Activated naive CD8-positive, alpha-beta T cell treated with anti-CD3 and anti-CD28 coated beads, Interleukin-2, amount 50 U/mL, for 16 hours (primary cell): ENCODE measurements around the gene PHKG2.

Experiments used
- DNase-seq: peaks from one replicate; pipeline ENCODE4 v3.0.0-alpha.2; 2020; ENCODE audit warnings: low read depth, low spot score

PHKG2 gene

GRCh38 chr16:30774367-30775130, 26.3 kb downstream of the PHKG2 start:
- DNase-seq = no peak

GRCh38 chr16:30775131-30775391, 26.8 kb downstream of the PHKG2 start:
- DNase-seq = no peak

- DNase-seq = peak; percentile 50
These were observed 27.4 kb downstream of the PHKG2 start for GRCh38 chr16:30775392-30776188.

- no peak for DNase-seq
These were observed 29.5 kb downstream of the PHKG2 start for GRCh38 chr16:30777591-30778297.

- no peak for DNase-seq
These were observed 30.5 kb downstream of the PHKG2 start for GRCh38 chr16:30778549-30779244.

- no peak for DNase-seq
These were observed 31.4 kb downstream of the PHKG2 start for GRCh38 chr16:30779596-30779995.

- no peak for DNase-seq
These were observed 31.8 kb downstream of the PHKG2 start for GRCh38 chr16:30780021-30780420.

GRCh38 chr16:30780549-30780948, 32.3 kb downstream of the PHKG2 start:
- no peak for DNase-seq

- DNase-seq = no peak
These were observed 34.5 kb downstream of the PHKG2 start for GRCh38 chr16:30782486-30783279.

- no peak for DNase-seq
These were observed 35.3 kb downstream of the PHKG2 start for GRCh38 chr16:30783280-30784109.

GRCh38 chr16:30784215-30784614, 36.0 kb downstream of the PHKG2 start:
- no peak for DNase-seq

GRCh38 chr16:30785126-30786106, 37.2 kb downstream of the PHKG2 start:
- DNase-seq = no peak

GRCh38 chr16:30786115-30786935, 38.1 kb downstream of the PHKG2 start:
- no peak for DNase-seq

- no peak for DNase-seq
These were observed 38.8 kb downstream of the PHKG2 start, which contains the start of gene ZNF629 for GRCh38 chr16:30786936-30787612. Gene ZNF629, minus strand, starts transcription at chr16:30787205. Its CDS starts 2,723 bp downstream, at chr16:30784482.

GRCh38 chr16:30787613-30788378, 39.6 kb downstream of the PHKG2 start:
- DNase-seq = no peak

GRCh38 chr16:30793508-30794069, 45.4 kb downstream of the PHKG2 start:
- no peak for DNase-seq
